Heart right ventricle (tissue), 16 donors: ENCODE measurements around the gene RSPO4. TPM values are rescaled to one million over a fixed set of nuclear protein-coding genes. Genes with fewer than 3 reads are reported as not detected.

Experiments used
- ATAC-seq, 8 donors: fragments of 200-7000 bp; cut with Tn5 transposase; one replicate each; pipeline ENCODE4 v1.9.1; 2020; ENCODE audit warnings: mild to moderate bottlenecking in 8 of 8, moderate library complexity in 8 of 8, moderate number of reproducible peaks in 1 of 8
- DNase-seq, 2 donors: peaks; one replicate each; pipeline ENCODE4 v3.0.0-alpha.2; 2020
- H3K27ac ChIP-seq, 10 donors: fragments of 200-600 bp; sonication (generic) in 2 of 10; one replicate each; pipeline versions ENCODE4 v1.5.0 to v1.8.0; 2020 to 2022; ENCODE audit warnings: mild to moderate bottlenecking in 3 of 10
- H3K27me3 ChIP-seq, 7 donors: fragments of 200-600 bp; one replicate each; pipeline ENCODE4 v1.8.0; 2021 to 2022; ENCODE audit warnings: mild to moderate bottlenecking in 2 of 7
- H3K36me3 ChIP-seq, 9 donors: fragments of 200-600 bp; sonication (generic) in 1 of 9; one replicate each; pipeline versions ENCODE4 v1.5.0 to v1.8.0; 2020 to 2022; ENCODE audit warnings: mild to moderate bottlenecking in 2 of 9
- H3K4me1 ChIP-seq, 9 donors: fragments of 200-600 bp; sonication (generic) in 1 of 9; one replicate each; pipeline versions ENCODE4 v1.5.0 to v1.8.0; 2020 to 2022; ENCODE audit warnings: mild to moderate bottlenecking in 4 of 9
- H3K4me3 ChIP-seq, 10 donors: fragments of 200-600 bp; sonication (generic) in 2 of 10; one replicate each; pipeline versions ENCODE4 v1.5.0 to v1.8.0; 2020 to 2022; ENCODE audit warnings: mild to moderate bottlenecking in 7 of 10, moderate library complexity in 2 of 10
- H3K9me3 ChIP-seq, 11 donors: fragments of 200-600 bp in 10 of 11; sonication (generic) in 2 of 11; one replicate each; pipeline versions ENCODE4 v1.5.0 to v1.8.0; 2013 to 2022; ENCODE audit warnings: mild to moderate bottlenecking in 2 of 11, control low read depth in 1 of 11, moderate library complexity in 1 of 11
- WGBS, 2 donors: extraction: QIAGEN DNeasy Blood & Tissue Kit; methylation state at CpG; one replicate each; pipeline ENCODE4 v1.1.7; 2013; ENCODE audit warnings: inconsistent platforms in 1 of 2; 5-methylcytosine and 5-hydroxymethylcytosine counted together
- intact Hi-C, 10 donors: fragments of 100-400 bp; cut with DNase I; formaldehyde crosslinking; loops; one replicate each; pipeline versions ENCODE4 v1.11.1 to v1.14.2; 2022
- polyA plus RNA-seq, 2 donors: library from polyadenylated mRNA; stranded (reverse); fragments of 200-250 nt; gene quantifications; one replicate each; pipeline ENCODE4 v1.2.3, GENCODE V29; 2013
- total RNA-seq, 10 donors: library from RNA; stranded (reverse); fragmentation: NEBNext Ultra II Directional in 3 of 10; extraction: Animal tissue kit (Norgen Biotek cat#: 25700) in 3 of 10; gene quantifications; one replicate each; pipeline versions ENCODE4 v1.2.1 to v1.2.4, GENCODE V29; 2021 to 2023
- TF ChIP-seq, protein P1 (sequence below), 9 donors: fragments of 200-600 bp; sonication (generic) in 2 of 9; IDR thresholded peaks; one replicate each; pipeline versions ENCODE4 v1.5.0 to v1.8.0; 2021 to 2022; ENCODE audit warnings: antibody characterized with exemption in 9 of 9, mild to moderate bottlenecking in 5 of 9, moderate library complexity in 1 of 9
- donor health status: Arrhythmogenic right ventricular cardiomyopathy.
- donor health status: ischemic (EF 13 %, LVEDD 7.1; RV severe dilation, severe dysfunction).
- donor health status: healthy with polysubstance abuse.
- donor health status: DM: no; HTN: yes; CAD: no.
- donor health status: DM: no; HTN: no; CAD: no.
- donor health status: ischemic (EF 25% LVEDD 6.9; RV normal size, moderate dysfunction).
- donor health status: ischemic (EF 25% LVEDD 5.7; RV mildly dilated, moderate dysfunction).
- donor health status: healthy.
- donor health status: DM: yes; HTN: yes; CAD: no.
- donor health status: Ischemic cardiomyopathy.
- donor health status: ischemic (EF 35%, LVEDD 5.7; RV mildly dilated, moderate dysfunction).
- donor health status: nonischemic (EF 11% LVEDD 7.7; RV severe dilation, severe dysfunction).
- donor health status: DM: yes; HTN: yes; CAD: no.
- donor health status: PGD.
- donor health status: ischemic (EF 29% LVEDD 5.4; RV normal size, mild dysfunction).
- donor health status: nonischemic (EF 23%, LVEDD 6.1; RV moderate dilation, normal function).

Gene RSPO4
- total and polyA plus RNA-seq, 12 donors = 0.07 to 0.61 TPM; not detected in 10

DNA sequence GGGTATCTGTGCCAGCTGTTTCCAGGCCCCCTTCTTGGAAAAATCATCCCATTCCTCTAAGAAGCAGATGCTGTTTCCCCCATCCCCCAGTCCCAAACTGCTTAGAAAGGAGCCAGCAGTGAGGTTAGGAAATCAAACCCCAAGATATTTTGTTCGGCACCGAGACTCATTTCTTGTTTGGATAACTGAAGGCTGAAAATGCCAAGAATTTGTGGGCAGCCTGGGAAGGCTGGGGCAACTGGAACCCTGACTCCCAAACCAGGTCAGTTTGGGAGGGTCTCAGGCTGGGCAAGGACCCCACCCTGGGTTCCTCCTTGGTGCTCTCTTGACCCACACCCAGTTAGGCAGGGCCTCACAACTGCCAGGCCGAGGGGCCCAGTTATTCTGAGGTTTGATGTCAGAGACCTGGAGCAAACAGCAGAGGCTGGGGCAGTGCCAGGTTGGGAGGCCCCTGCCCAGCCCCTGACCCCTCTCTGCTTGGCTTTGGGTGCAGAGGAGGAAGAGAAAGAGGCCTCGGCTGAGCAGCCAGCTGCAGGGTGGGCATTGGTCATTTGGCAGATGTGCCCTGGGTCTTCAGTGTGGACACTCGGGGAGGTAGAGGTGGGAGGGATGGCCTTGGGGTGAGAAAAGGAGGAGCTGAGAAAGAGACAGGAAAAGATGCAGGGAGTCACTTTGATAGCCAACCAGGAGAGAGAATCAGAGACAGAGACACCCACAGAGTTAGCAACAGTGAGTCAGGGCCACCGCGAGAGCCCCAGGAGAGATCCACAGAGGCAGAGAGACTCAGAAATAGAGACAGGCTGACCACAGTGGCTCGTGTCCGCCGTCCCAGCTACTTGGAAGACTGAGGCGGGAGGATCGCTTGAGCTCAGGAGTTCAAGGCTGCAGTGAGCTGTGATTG lies 91.0 kb downstream of the RSPO4 start:
- Histone ChIP-seq H3K4me1 (peaks cover 0 to 20% (median 6%) of the 10 kb centered on the region in 9 donors), H3K27ac (peak overlapping the region in 3 of 10 donors; percentile 10 to 44 (median 31)), H3K4me3 (no peak overlapping the region), H3K36me3 (no peaks in the 10 kb centered on the region), H3K9me3 (no peaks in the 10 kb centered on the region), H3K27me3 (peaks cover 0 to 31% (median 15%) of the 10 kb centered on the region in 7 donors)
- intact Hi-C loops = no loop called here
- peak in 2 of 8 donors; percentile 36 to 44 for ATAC-seq
- 53 to 54% methylated on average over 12 of the region's 12 CpGs for WGBS, 2 donors
- DNase-seq = no peak
- TF ChIP-seq, protein P1, sequence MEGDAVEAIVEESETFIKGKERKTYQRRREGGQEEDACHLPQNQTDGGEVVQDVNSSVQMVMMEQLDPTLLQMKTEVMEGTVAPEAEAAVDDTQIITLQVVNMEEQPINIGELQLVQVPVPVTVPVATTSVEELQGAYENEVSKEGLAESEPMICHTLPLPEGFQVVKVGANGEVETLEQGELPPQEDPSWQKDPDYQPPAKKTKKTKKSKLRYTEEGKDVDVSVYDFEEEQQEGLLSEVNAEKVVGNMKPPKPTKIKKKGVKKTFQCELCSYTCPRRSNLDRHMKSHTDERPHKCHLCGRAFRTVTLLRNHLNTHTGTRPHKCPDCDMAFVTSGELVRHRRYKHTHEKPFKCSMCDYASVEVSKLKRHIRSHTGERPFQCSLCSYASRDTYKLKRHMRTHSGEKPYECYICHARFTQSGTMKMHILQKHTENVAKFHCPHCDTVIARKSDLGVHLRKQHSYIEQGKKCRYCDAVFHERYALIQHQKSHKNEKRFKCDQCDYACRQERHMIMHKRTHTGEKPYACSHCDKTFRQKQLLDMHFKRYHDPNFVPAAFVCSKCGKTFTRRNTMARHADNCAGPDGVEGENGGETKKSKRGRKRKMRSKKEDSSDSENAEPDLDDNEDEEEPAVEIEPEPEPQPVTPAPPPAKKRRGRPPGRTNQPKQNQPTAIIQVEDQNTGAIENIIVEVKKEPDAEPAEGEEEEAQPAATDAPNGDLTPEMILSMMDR (IDR thresholded peaks at IDR 0.05) = no peak

DNA sequence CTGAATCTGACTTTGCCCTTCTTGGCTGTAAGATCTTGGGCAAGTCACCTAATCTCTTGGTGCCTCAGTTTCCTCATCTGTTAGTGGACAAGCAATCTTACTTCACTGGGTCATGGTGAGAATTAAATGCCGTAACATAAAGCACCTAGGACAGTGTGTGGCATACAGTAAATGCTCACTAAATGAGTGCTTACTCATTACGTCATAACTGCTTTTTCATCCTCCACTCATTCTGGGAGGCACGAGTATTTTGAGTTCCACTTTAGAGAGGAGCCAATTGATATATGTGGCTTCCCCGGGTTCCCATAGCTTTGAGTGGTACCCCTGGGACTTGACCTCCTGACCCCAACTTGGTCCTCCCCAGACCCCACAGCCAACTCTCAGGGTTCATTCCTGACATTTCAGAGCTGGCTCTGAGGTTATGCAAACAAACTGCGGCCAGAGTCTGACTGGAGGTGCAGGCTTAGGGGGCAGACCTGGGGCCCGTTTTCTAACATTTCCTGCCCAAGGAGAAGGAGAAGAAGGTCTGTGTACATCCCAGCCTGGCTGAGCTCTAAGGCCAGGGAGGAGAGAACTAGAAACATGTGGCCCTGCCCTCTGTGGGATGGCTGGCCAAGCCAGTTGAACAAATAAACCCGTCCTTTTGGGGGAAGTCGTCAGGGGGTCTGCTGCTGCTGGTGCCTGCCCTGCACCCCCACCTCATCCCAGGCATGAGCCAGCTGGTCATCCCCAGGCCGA lies 91.8 kb downstream of the RSPO4 start:
- DNase-seq (no peak), ATAC-seq (peak in 2 of 8 donors; percentile 20 to 30)
- no peak overlapping the region for H3K27ac ChIP-seq
- H3K27me3 ChIP-seq = peaks cover 0 to 31% (median 15%) of the 10 kb centered on the region in 7 donors
- H3K4me1 ChIP-seq = peaks cover 0 to 25% (median 0%) of the 10 kb centered on the region in 9 donors
- intact Hi-C loops = no loop called here
- WGBS, 2 donors = 35 to 39% methylated on average over 9 of the region's 9 CpGs
- TF ChIP-seq, protein P1 (IDR thresholded peaks at IDR 0.05) = no peak
- H3K4me3 ChIP-seq = no peak overlapping the region
- no peaks in the 10 kb centered on the region for H3K36me3 ChIP-seq
- no peaks in the 10 kb centered on the region for H3K9me3 ChIP-seq

DNA sequence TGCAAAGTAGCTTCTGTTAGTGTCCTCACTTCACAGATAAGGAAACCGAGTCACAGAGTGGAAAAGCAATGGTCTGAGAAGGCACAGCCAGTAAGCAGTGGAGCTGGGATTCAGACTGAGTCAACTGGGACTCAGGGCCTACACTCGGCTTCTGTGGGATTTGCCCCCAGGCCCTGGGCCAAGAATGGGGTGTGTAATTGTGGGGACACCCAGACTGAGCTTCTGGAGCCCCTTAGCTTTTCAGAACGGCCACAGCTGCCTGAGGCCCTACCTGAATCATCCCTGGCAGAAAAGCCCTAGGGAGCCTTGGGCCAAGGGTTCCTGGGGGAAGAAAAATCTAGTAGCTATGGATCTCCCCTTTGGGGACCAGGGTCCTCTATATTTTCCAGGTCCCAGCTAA lies 92.5 kb downstream of the RSPO4 start:
- no peak for DNase-seq
- Histone ChIP-seq H3K27me3 (peaks cover 0 to 30% (median 13%) of the 10 kb centered on the region in 7 donors), H3K9me3 (no peaks in the 10 kb centered on the region), H3K36me3 (no peaks in the 10 kb centered on the region), H3K4me3 (no peak overlapping the region), H3K27ac (no peak overlapping the region), H3K4me1 (peaks cover 0 to 32% (median 0%) of the 10 kb centered on the region in 9 donors)
- WGBS, 2 donors = 80 to 83% methylated on average over 3 of the region's 3 CpGs
- intact Hi-C loops = no loop called here
- ATAC-seq = no peak
- TF ChIP-seq, protein P1 (IDR thresholded peaks at IDR 0.05) = no peak

Other genes with a start within 250 kb of the RSPO4 start
- 1 to 10 TPM; 1.5 to 5.7 (median 2.6) TPM for gene SLC52A3, start 233.8 kb downstream of the RSPO4 start, total RNA-seq
- 1 to 10 TPM; 2.8 to 3.6 TPM for gene SLC52A3, start 233.8 kb downstream of the RSPO4 start, polyA plus RNA-seq
- gene FAM110A, start 168.6 kb downstream of the RSPO4 start, total RNA-seq = 1 to 10 TPM in 9 of 10 donors, under 1 TPM in 1; 0.99 to 5.9 (median 1.9) TPM
- 1 to 10 TPM; 2.0 to 2.3 TPM for gene FAM110A, start 168.6 kb downstream of the RSPO4 start, polyA plus RNA-seq
- under 1 TPM in 2 of 10 donors, not detected in 8; 0.05 to 0.44 TPM for gene ANGPT4, start 86.0 kb downstream of the RSPO4 start, total RNA-seq
- under 1 TPM; 0.14 to 0.37 TPM for gene ANGPT4, start 86.0 kb downstream of the RSPO4 start, polyA plus RNA-seq
- 100 to 1,000 TPM; 105 to 181 (median 129) TPM for gene PSMF1, start 116.3 kb upstream of the RSPO4 start, total RNA-seq
- gene PSMF1, start 116.3 kb upstream of the RSPO4 start, polyA plus RNA-seq = 10 to 100 TPM; 22.4 to 89.5 TPM
- 1 to 10 TPM; 1.5 to 5.1 (median 2.4) TPM for gene TMEM74B, start 182.7 kb upstream of the RSPO4 start, total RNA-seq
- 10 to 100 TPM in 1 of 2 donors, 1 to 10 TPM in 1; 1.5 to 17.5 TPM for gene TMEM74B, start 182.7 kb upstream of the RSPO4 start, polyA plus RNA-seq
- gene C20orf202, start 201.1 kb upstream of the RSPO4 start, total RNA-seq = under 1 TPM in 6 of 10 donors, not detected in 4; 0.18 to 0.90 (median 0.38) TPM
- under 1 TPM; 0.23 to 0.80 TPM for gene C20orf202, start 201.1 kb upstream of the RSPO4 start, polyA plus RNA-seq
- gene RAD21L1, start 223.7 kb upstream of the RSPO4 start, total RNA-seq = not detected
- gene RAD21L1, start 223.7 kb upstream of the RSPO4 start, polyA plus RNA-seq = not detected